ENCODE results near the gene NOL12.
"Not testable (repeated sequence)": the region's sequence is repeated elsewhere in the genome, so short reads cannot be mapped to it uniquely, and the experiment has no call there.

NOL12 gene

DNA sequence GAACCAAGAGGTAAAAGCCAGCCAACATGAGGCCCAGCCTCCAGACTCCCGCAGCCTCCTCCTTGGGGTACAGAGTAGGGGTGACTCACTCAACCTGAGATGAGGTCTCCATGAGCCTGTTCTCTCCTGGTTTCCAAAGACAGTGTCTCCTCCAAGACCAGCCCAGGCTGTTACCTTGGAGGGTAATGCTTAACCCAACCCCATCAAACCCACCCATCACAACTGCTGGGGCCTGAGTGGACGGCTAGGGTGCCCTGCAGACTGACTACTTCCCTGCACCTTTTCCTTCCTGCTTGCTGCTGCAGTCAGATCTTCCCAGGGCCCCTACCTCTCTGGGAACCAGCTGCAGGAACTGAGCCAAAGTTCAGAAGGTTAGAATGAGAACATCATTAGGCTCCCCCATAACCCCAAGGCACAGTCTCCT lies 5.1 kb upstream of the NOL12 start:
- no peak for DNase-seq

DNA sequence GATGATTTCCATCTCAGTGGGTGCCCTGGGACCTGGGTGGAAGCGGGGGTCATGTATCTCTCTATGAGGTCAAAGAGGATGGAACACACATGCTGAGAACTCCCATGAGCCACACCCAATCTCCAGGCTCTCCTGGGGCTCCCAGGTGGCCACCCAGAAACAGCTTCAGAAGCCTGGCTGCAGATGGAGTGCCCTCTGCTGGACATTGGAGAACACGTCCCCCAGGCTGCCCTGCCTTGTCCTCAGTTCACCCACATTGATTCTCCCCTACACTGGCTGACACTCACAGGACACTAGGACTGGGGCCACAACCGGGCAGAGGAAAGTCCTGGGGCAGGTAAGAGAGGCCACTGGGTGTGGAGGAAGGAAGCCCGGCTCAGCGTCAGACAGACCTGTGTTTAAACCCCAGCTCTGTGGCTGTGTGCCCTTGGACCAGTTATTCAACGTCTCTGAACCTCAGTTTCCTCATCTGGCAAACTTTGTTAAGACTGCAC lies 4.5 kb upstream of the NOL12 start:
- peak; percentile 21 for DNase-seq

DNA sequence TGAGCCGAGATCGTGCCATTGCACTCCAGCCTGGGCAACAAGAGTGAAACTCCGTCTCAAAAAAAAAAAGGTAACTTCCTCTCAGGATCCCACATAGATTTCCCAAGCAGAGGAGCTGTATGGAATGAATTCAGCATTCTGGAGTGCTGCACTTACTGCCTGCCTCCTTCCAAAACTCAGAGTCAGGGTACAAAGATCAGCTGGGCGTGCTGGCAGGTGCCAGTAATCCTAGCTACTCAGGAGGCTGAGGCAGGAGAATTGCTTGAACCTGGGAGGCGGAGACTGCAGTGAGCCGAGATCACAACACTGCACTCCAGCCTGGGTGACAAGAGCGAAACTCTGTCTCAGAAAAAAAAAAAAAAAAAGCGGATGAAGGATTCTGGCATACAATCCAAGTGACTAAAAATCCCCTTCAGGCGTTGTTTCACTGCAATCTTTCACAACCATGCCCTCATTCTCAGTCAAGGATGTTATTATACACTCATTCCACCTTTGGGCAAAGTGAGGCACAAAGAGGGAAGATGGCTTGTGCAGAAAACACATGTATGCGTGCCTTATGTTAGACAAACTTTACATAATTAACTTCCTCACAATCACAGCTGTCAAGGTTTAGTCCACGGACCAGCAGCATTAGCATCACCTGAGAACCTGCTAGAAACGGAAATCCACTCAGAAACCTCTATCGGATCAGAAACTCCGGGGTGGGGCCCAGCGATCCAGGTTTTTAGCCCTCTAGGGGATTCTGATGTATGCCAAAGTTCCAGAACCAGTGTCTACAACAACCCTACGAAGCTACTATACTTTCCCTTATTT lies 1.1 kb upstream of the NOL12 start:
- no peak for DNase-seq

DNA sequence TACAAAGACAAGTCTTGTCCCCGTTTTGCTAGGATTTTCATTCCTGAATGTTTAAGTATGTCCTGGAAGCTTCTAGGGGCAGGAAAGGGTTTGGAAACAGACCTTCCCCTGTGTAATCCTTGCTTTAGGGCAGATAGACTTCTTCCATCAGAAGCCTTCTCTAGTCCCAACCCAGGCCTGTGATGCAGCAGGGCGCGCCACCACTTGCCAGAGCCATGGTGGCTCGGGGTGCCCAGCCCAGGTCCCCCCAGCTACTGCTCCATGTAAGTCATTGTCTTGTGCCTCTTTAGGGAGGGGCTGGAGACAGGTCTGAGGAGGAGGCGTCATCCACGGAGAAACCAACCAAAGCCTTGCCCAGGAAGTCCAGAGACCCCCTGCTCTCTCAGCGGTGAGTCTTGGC lies 4.3 kb downstream of the NOL12 start:
- DNase-seq: no peak

DNA sequence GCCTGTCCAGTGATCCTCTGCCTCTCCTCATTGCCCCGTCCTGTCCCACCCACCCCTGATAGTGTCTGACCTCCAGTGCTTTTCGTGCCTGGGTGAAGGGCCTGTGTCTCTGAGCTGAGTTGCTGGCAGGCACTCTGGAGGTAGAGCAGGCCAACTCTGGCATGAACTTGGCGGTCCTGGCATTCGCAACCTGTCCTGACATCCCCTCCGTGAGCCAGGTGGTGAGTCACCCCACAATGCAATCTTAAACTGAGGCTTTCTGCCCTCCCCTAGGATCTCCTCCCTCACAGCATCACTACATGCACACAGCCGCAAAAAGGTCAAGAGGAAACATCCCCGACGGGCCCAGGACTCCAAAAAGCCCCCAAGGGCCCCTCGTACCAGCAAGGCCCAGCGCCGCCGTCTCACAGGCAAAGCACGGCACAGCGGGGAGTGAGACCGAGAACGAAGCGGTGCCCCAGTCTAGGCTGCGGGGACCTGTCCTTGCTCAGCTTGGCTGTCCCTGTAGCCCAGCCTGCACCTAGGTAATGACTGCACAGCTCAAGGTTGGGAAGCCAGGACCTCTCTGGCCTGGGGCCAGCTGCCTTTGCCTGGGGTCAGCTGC lies 4.9 kb downstream of the NOL12 start:
- DNase-seq: no peak

DNA sequence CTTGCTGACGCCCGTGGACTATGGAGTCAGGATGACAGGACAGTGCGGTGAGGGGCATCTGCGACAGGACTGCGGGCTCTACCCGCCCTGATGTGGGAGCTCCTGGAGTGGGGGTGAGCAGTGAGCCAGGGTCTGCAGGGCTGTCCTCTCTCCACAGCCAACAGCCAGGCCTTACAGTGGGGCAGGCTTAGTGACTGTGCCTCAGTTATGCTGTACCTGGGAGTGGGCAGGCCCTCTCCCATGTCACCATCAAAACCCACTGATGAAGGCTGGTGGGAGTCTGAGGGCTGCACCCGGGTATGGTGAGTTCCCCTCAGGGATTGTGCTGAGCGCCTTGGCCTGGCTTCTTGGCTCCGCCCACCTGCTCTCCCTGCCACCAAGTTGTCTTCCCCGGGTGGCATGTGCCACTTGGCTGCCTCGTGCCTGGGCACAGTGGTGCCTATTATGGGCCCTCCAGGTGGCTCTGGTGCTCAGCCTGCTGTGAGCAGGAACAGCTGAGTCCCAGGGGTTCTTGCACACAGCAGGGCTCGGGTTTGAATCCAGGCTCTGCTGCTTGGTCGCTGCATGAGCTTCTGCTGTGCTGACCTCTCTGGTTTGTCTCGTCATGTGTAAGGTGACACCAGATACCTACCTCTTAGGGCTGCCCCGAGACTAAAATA lies 6.6 kb downstream of the NOL12 start:
- no peak for DNase-seq

DNA sequence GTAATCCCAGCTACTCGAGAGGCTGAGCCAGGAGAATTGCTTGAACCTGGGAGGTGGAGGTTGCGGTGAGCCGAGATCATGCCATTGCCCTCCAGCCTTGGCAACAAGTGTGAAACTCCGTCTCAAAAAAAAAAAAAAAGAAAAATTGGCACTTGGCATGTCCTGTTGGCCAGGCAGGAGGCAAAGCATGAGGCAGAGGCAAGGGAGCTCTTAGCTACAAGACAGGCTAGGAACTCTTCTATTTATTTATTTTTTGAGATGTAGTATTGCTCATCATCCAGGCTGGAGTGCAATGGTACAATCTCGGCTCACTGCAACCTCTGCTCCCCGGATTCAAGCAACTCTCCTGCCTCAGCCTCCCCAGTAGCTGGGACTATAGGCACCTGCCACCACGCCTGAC lies 8.0 kb downstream of the NOL12 start:
- DNase-seq: not testable (repeated sequence)

DNA sequence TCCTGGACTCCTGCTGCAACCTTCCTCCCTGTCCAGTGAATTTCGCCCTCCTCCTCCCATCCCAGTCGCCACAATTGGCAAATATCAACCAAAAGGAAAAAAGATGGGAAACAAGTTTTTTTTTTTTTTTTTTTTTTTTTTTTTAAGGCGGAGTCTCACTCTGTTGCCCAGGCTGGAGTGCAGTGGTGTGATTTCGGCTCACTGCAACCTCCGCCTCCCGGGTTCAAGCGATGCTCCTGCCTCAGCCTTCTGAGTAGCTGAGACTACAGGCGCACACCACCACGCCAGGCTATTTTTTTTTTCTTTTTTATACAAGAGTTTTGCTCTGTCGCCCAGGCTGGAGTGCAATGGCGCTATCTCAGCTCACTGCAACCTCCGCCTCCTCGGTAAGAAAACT lies 10.1 kb downstream of the NOL12 start:
- not testable (repeated sequence) for DNase-seq

DNA sequence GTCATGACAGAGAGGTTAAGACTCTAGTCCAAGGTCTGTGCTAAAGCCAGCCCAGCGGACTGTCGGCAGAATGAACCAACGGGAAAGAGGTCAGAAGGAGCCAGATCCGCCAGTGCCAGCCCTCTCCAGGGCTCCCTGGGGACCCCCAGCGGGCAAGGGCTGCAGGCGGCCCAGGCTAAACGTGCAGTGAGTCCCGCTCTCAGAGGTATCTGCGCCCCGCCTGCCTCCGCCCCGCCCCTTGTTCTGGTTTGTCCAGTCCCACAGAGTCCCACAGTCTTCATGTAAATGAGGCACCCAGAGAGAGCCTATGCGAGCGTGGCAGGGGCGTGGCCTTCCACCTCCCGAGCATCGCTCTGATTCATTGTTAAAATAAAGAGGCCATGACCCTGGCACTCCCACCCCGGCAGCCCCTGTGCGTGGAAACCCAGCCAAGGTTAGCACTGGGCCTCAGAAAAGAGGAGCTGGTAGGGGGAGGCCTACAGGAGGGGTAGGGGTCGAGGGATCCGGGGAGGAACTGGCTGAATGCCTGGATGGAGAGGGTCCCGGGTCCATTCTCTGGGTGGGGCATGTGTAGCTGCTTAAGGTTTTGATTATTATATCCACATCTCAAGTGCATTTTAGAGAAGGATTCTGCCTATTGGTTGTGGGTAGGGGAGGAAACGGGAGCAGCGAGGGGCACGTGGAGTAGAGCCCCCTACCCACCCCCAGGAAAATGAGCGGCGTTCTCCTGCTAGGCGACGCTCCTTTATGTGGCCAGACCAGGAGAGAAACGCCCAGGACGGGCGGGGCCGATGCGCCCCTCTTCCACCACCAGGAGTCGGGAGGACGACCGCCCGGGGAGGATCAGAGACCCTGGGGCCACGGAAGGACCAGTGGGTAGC lies 10.8 kb downstream of the NOL12 start, which contains the start of gene TRIOBP:
Gene TRIOBP, plus strand, starts transcription at position 392 of the 881 bp plus-strand sequence. CDS start 4,318 bp downstream, outside the sequence.
- DNase-seq: peak; percentile 67 to 78

DNA sequence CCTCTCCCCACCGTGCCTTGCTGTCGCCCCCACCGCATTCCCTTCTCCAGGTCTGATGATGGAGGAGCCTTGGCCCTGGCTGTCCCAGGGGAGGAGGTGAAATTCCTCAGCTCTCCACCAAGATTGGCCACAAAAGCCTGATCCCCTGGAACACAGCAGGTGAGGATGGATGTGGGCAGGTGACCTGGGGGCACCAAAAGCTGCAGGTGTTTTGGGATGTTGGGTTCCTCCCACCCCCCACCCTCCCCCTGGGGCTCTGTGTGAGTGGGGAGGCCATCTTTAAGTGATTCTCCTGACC lies 11.3 kb downstream of the NOL12 start:
- DNase-seq: no peak

DNA sequence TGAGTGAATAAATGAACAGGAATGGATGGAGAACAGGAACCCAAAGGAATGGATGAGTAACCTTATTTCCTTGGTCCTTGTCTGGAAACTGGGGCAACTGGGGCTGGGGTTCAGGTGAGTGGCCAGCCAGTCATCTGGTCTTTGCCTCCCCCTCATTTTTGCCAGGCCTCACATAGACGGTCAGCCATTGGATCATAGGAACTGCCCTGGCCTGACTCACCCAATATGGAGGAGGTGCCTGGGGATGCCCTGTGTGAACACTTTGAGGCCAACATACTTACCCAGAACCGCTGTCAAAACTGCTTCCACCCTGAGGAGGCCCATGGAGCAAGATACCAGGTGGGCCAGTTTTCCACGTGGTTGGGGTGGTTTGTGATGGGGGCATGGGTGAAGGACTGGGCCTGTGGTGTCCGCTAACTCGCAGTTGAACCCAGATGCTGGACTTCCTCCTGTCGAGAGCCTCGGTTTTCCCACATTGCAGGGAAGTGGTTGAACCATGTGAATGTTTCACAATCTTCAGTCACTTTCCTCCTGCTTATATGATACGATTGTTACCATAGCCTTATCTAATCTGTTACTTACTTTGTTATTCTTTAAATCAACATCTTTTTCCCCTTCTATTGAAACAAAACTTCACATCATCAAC lies 15.1 kb downstream of the NOL12 start:
- DNase-seq: peak in 1 of 2 donors; percentile 26

DNA sequence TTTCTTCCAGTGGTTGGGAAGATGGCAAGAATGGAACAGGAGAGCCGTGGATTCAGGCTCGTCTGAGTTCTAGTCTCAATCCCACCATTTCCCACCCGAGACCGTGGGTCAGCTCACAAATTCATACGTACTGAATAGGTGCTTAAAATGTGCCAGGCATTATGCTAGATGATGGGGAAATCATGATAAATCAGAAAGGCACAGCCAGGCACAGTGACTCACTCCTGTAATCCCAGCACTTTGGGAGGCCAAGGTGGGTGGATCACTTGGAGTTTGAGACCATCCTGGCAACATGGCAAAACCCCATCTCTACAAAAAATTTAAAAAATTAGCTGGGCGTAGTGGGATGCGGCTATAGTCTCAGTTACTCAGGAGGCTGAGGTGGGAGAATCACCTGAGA lies 17.8 kb downstream of the NOL12 start:
- no peak for DNase-seq

DNA sequence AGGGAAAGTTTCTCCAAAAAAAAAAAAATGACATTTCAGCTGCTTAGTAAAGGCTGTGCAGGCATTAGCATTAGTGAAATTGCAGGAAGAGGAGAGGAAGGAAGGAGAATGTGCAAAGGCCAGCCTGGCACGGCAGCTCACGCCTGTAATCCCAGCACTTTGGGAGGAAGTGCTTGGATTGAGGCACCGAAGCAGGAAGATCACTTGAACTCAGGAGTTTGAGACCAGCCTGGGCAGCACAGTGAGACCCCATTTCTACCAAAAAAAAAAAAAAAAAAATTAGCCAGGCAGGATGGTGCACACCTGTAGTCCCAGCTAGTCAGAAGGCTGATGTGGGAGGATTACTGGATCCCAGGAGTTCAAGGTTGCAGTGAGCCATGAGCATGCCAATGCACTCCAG lies 18.5 kb downstream of the NOL12 start:
- no peak for DNase-seq

DNA sequence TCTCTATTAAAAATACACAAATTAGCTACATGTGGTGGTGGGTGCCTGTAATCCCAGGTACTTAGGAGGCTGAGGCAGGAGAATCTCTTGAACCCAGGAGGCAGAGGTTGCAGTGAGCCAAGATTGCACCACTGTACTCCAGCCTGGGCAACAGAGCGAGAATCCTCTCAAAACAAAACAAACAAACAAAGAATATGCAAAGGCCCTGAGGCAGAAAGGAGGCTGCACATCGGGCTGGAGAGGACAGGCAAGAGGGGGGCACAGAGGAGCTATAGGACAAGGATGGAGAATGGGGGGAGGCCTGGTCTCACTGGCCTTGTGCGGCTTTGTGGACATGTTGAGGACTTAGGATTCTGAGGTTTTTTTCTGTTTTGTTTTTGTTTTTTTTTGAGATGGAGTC lies 19.1 kb downstream of the NOL12 start:
- DNase-seq: no peak

DNA sequence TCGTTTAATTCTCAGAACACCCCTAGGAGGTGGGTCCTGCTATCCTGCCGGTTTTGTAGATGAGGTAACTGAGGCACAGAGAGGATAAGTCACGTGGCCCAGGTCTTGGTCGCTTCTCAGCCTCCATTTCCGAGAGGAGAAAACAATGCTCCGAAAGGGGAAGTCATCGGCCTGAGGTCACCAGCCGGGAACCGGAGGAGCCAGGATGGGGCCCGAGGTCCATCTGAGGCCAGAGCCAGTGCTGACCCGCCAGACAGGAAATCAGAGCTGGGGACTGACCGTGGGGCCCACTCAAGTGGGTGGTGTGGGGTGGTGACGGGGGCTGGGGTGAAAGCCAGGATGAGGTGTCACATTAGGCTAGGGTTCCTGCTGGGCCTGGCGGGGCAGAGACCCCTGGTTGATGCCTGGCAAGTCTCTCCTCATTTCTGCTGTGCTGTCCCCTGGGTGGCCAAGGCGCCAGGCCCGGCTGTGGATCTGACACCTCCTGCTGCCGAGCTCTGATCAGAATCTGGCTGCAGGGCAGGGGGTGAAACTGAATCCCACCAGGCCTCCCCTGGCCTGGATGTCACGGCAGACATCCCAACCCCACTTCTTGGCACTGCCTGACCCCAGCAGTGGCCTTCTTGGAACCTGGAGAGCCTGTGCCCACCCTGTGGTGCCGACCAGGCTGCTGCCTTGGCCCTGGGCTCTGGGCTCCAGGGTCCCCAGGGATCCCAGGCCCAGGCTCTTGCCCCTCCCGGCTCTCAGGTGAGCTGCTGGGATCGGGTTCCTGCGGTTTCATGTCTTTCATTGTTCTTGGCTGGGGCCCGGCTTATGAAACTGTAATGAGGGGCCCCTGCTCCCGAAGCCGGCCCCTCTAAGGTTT lies 22.7 kb downstream of the NOL12 start:
- DNase-seq: peak in 1 of 2 donors; percentile 31

DNA sequence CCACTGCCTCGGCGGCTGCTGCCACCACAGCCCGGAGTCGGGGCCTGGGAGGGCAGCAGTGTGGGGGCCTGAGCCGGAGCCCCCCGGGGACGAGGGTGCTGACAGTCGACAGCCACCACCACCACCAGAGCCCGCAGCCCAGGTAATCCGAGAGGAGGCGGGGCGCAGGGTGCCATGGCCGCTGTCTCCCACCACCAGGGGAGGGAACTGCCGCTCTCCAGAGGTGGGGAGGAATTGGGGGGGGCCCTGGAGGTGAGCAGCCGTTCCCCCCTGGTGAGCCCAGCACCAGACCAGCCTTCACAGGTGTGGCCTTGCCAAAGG lies 23.3 kb downstream of the NOL12 start:
- no peak for DNase-seq

DNA sequence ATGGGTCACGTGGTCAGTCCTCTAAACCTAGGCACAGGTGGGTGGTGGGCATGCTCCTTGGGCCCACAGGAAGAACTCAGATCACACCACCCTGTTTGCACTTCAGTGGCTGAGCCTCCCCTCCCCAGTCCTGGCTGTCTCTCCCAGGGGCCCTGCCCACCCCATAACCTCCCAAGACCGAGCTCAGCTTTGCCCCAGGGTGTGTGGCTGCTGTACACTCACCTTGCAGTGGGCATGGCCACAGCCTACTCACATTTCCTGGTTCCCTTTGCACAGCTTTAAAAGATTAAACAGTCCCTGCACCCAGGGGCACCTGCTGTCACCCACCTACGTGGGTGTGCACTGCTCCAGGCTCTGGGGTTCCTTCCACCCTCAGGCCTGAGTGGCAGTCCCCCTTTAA lies 24.5 kb downstream of the NOL12 start:
- no peak for DNase-seq

DNA sequence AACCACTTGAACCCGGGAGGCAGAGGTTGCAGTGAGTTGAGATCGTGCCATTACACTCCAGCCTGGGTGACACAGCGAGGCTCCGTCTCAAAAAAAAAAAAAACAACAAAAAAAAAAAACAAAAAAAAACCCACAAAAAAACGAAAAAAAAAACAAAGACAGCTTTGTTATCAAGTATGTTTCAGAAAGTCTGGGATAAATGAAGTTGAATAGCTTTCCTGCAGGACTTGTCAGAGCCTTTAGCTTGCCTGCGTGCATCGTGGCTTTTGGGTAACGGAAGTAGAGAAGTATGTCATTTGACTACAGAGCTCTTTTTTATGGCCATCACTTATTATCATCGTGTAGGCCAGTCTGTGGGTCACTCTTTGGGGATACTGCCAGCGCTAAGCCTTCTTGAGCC lies 25.3 kb downstream of the NOL12 start:
- no peak for DNase-seq

DNA sequence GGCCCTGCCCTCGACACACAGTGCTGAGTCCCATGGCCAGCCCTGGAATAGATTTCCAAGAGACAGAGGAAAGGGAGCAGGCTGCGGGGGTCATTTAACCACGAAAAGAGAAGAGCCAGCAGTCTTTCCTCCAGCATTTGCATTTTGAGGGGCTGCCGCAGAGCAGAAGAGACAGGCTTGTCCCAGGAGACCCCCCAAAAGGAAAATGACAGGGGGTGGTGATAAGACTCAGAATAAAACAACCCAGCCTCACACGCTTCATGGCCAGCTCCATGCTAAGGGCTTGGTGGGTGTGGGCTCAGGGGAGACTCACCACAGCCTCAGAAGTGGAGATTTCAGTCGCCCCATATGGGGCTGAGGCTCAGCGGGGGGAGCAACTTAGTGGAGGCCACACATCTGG lies 27.6 kb downstream of the NOL12 start:
- no peak for DNase-seq

DNA sequence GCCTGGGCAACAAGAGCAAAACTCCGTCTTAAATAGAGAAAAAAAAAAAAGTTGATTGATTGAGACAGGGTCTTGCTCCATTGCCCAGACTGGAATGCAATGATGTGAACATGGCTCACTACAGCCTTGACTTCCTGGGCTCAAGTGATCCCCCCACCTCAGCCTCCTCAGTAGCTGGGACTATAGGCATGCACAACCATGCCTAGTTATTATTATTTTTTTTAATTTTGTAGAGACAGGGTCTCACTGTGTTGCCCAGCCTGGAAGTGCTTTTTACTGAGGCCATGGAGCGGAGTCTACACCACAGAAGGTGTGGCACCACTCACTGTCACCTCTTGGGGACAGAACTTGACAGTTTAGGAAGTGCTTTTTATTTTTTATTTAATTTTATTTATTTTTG lies 28.5 kb downstream of the NOL12 start:
- no peak for DNase-seq

DNA sequence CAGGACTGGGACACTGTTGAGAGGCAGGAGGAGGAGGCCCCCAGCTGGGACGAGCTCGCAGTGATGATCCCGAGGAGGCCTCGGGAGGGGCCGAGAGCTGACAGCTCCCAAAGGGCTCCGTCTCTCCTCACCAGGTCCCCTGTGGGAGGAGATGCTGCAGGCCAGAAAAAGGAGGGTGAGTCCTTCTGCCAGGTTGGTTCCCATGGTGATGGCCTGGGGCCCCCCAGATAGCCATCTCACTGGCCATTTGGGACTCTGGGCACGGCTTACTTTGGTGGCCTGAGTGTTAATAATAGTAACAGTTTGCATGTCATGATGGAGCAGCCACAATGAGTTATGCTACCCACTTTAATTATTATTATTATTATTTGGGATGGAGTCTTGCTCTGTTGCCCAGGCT lies 29.6 kb downstream of the NOL12 start:
- DNase-seq: no peak

DNA sequence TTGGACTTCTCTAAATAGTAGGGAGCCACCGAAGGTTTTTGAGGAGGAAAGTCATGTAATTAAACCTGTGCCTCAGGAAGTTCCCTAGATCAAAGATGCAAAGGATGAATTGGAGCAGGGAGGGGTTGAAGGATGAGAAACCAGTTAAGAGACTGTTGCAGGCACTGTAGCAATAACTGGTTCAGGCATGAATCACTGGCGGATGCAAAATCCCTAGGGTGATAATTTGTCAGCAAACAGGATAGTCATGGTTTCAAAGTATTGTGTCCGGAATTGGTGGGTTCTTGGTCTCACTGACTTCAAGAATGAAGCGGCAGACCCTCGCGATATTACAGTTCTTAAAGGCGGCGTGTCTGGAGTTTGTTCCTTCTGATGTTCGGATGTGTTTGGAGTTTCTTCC lies 30.6 kb downstream of the NOL12 start:
- DNase-seq: no peak
